H1 (cell line): ENCODE results near the gene HPGDS. TPM values are rescaled to one million over a fixed set of nuclear protein-coding genes. Genes with fewer than 3 reads are reported as not detected.

Source experiments
- CBX8 ChIP-seq: fragments of 300-800, 300-1000 bp; sonication (generic); IDR thresholded peaks from 2 replicates; pipeline ENCODE4 v1.7.1; 2016; ENCODE audit warnings: low read depth, low read length, borderline replicate concordance
- CEBPB ChIP-seq: IDR thresholded peaks from 2 replicates; pipeline ENCODE4 v1.6.1; 2012; ENCODE audit warnings: low read depth, low read length
- CHD1 ChIP-seq: IDR thresholded peaks from 2 replicates; pipeline ENCODE4 v1.6.1; 2012; ENCODE audit warnings: low read depth, low read length, improper control_type of control experiment
- CREB1 ChIP-seq: IDR thresholded peaks from 2 replicates; pipeline ENCODE4 v1.6.1; 2012; ENCODE audit warnings: inconsistent platforms
- MAFK ChIP-seq: IDR thresholded peaks from 2 replicates; pipeline ENCODE4 v1.6.1; 2012; ENCODE audit warnings: low read depth, mild to moderate bottlenecking, improper control_type of control experiment, low read length
- RNF2 ChIP-seq: fragments of 200-900, 300-1000 bp; sonication (generic); IDR thresholded peaks from 2 replicates; pipeline ENCODE4 v1.7.1; 2016; ENCODE audit warnings: borderline replicate concordance, low read depth, mild to moderate bottlenecking, antibody characterized with exemption, low read length; ENCODE audit not compliant: poor library complexity, severe bottlenecking; ENCODE audit errors: missing control alignments
- polyA plus RNA-seq, 7 experiments: library from polyadenylated mRNA; depleted of rRNA in 3 of 7; stranded (reverse) in 5 of 7; unstranded in 2 of 7; fragments of >200 nt in 5 of 7; fragments of 200-250 nt in 2 of 7; gene quantifications; 1 replicate in 5 of 7; 2 replicates in 1 of 7; 4 replicates in 1 of 7; pipeline versions ENCODE4 v1.2.1 to v1.2.3, GENCODE V29; 2011 to 2013; ENCODE audit warnings: missing spikeins in 2 of 7, mixed read lengths in 2 of 7
- total RNA-seq: library from RNA; stranded (reverse); fragmentation: NEBNext Ultra II Directional; extraction: Animal tissue kit (Norgen Biotek cat#: 25700); gene quantifications from 2 replicates; pipeline ENCODE4 v1.2.1, GENCODE V29; 2021
- TF ChIP-seq, protein P1 (sequence below): fragments of 300-600 bp; sonication (generic); IDR thresholded peaks from 2 replicates; pipeline ENCODE4 v1.7.1; 2012; ENCODE audit warnings: low read length, moderate library complexity, mild to moderate bottlenecking, inconsistent platforms; ENCODE audit not compliant: insufficient replicate concordance
- TF ChIP-seq, protein P2 (sequence below): IDR thresholded peaks from 2 replicates; pipeline ENCODE4 v1.6.1; 2012; ENCODE audit warnings: inconsistent platforms

HPGDS gene
- total and polyA plus RNA-seq, 2 of the 8 experiments (the other 6 are each of a cell fraction or from before 2014, with no cell fraction given) = not detected

DNA sequence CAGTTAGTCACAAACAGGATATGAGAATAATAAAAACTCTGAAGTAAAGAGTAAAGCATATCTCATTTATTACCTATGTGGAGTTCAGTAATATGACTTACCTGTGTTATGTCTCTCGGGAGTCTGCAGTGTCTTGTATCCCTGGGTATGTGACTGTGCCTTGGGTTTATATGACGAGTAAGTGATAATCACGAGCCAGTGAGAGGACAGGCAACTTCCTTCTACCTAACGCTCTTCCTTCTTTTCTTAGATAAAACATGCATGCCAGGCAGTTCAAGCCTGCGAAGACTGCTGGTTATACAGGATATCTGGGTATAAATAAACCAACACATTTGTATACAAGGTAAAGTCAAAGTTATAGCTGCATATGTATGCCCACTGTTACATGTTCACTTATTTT lies at the start of gene HPGDS (continued):
- TF ChIP-seq CEBPB (no peak), RNF2 (no peak), CHD1 (no peak), CREB1 (no peak), MAFK (no peak), CBX8 (no peak)
- TF ChIP-seq, protein P1, sequence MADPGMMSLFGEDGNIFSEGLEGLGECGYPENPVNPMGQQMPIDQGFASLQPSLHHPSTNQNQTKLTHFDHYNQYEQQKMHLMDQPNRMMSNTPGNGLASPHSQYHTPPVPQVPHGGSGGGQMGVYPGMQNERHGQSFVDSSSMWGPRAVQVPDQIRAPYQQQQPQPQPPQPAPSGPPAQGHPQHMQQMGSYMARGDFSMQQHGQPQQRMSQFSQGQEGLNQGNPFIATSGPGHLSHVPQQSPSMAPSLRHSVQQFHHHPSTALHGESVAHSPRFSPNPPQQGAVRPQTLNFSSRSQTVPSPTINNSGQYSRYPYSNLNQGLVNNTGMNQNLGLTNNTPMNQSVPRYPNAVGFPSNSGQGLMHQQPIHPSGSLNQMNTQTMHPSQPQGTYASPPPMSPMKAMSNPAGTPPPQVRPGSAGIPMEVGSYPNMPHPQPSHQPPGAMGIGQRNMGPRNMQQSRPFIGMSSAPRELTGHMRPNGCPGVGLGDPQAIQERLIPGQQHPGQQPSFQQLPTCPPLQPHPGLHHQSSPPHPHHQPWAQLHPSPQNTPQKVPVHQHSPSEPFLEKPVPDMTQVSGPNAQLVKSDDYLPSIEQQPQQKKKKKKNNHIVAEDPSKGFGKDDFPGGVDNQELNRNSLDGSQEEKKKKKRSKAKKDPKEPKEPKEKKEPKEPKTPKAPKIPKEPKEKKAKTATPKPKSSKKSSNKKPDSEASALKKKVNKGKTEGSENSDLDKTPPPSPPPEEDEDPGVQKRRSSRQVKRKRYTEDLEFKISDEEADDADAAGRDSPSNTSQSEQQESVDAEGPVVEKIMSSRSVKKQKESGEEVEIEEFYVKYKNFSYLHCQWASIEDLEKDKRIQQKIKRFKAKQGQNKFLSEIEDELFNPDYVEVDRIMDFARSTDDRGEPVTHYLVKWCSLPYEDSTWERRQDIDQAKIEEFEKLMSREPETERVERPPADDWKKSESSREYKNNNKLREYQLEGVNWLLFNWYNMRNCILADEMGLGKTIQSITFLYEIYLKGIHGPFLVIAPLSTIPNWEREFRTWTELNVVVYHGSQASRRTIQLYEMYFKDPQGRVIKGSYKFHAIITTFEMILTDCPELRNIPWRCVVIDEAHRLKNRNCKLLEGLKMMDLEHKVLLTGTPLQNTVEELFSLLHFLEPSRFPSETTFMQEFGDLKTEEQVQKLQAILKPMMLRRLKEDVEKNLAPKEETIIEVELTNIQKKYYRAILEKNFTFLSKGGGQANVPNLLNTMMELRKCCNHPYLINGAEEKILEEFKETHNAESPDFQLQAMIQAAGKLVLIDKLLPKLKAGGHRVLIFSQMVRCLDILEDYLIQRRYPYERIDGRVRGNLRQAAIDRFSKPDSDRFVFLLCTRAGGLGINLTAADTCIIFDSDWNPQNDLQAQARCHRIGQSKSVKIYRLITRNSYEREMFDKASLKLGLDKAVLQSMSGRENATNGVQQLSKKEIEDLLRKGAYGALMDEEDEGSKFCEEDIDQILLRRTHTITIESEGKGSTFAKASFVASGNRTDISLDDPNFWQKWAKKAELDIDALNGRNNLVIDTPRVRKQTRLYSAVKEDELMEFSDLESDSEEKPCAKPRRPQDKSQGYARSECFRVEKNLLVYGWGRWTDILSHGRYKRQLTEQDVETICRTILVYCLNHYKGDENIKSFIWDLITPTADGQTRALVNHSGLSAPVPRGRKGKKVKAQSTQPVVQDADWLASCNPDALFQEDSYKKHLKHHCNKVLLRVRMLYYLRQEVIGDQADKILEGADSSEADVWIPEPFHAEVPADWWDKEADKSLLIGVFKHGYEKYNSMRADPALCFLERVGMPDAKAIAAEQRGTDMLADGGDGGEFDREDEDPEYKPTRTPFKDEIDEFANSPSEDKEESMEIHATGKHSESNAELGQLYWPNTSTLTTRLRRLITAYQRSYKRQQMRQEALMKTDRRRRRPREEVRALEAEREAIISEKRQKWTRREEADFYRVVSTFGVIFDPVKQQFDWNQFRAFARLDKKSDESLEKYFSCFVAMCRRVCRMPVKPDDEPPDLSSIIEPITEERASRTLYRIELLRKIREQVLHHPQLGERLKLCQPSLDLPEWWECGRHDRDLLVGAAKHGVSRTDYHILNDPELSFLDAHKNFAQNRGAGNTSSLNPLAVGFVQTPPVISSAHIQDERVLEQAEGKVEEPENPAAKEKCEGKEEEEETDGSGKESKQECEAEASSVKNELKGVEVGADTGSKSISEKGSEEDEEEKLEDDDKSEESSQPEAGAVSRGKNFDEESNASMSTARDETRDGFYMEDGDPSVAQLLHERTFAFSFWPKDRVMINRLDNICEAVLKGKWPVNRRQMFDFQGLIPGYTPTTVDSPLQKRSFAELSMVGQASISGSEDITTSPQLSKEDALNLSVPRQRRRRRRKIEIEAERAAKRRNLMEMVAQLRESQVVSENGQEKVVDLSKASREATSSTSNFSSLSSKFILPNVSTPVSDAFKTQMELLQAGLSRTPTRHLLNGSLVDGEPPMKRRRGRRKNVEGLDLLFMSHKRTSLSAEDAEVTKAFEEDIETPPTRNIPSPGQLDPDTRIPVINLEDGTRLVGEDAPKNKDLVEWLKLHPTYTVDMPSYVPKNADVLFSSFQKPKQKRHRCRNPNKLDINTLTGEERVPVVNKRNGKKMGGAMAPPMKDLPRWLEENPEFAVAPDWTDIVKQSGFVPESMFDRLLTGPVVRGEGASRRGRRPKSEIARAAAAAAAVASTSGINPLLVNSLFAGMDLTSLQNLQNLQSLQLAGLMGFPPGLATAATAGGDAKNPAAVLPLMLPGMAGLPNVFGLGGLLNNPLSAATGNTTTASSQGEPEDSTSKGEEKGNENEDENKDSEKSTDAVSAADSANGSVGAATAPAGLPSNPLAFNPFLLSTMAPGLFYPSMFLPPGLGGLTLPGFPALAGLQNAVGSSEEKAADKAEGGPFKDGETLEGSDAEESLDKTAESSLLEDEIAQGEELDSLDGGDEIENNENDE = no peak
- TF ChIP-seq, protein P2, sequence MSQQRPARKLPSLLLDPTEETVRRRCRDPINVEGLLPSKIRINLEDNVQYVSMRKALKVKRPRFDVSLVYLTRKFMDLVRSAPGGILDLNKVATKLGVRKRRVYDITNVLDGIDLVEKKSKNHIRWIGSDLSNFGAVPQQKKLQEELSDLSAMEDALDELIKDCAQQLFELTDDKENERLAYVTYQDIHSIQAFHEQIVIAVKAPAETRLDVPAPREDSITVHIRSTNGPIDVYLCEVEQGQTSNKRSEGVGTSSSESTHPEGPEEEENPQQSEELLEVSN = no peak
